Measurements from ENCODE around the gene POU4F1. TPM values are rescaled to one million over a fixed set of nuclear protein-coding genes. Genes with fewer than 3 reads are reported as not detected.
A peak's percentile ranks its signal among the peaks of the same experiment; 100 is the strongest.

The POU4F1 gene
- total RNA-seq, 1 donor = not detected

DNA sequence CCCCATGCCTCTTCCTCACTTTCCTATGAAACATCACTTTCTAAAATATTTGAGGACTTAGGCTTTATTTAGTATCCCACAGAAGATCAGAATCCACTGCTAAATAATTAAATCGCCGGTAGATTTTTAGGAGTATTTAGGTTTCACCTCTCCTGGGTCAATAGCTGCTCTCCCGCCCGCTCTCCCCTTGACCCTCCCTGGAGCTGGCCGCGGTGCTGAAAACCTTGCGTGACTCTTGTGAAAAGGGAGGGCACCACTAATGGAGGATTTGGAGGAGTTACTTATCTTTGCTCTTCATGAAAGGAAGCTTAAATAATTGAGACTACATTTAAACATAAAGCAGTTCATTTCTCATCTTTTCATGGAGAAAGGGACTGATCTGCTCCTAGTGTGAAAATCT lies 14.1 kb downstream of the POU4F1 start:
- TF ChIP-seq, protein P1, sequence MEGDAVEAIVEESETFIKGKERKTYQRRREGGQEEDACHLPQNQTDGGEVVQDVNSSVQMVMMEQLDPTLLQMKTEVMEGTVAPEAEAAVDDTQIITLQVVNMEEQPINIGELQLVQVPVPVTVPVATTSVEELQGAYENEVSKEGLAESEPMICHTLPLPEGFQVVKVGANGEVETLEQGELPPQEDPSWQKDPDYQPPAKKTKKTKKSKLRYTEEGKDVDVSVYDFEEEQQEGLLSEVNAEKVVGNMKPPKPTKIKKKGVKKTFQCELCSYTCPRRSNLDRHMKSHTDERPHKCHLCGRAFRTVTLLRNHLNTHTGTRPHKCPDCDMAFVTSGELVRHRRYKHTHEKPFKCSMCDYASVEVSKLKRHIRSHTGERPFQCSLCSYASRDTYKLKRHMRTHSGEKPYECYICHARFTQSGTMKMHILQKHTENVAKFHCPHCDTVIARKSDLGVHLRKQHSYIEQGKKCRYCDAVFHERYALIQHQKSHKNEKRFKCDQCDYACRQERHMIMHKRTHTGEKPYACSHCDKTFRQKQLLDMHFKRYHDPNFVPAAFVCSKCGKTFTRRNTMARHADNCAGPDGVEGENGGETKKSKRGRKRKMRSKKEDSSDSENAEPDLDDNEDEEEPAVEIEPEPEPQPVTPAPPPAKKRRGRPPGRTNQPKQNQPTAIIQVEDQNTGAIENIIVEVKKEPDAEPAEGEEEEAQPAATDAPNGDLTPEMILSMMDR (IDR thresholded peaks at IDR 0.05; ENCODE audit: insufficient read depth, low read depth, low read length) = no peak
- no peak overlapping the region for H3K4me3 ChIP-seq (ENCODE audit: low read depth, low read length)
- DNase-seq (ENCODE audit: low read depth) = peak; percentile 35

- no peak for DNase-seq (ENCODE audit: low read depth)
- no peak overlapping the region for H3K4me3 ChIP-seq (ENCODE audit: low read depth, low read length)
- TF ChIP-seq, protein P1 (IDR thresholded peaks at IDR 0.05; ENCODE audit: insufficient read depth, low read depth, low read length) = no peak
Measured at GRCh38 chr13:78587395-78587794, 16.0 kb downstream of the POU4F1 start.

- no peak for DNase-seq (ENCODE audit: low read depth)
- H3K4me3 ChIP-seq (ENCODE audit: low read depth, low read length) = no peak overlapping the region
- TF ChIP-seq, protein P1 (IDR thresholded peaks at IDR 0.05; ENCODE audit: insufficient read depth, low read depth, low read length) = peak; percentile 40
Measured at GRCh38 chr13:78586706-78587105, 16.6 kb downstream of the POU4F1 start.

- TF ChIP-seq, protein P1 (IDR thresholded peaks at IDR 0.05; ENCODE audit: insufficient read depth, low read depth, low read length) = no peak
- H3K4me3 ChIP-seq (ENCODE audit: low read depth, low read length) = no peak overlapping the region
- no peak for DNase-seq (ENCODE audit: low read depth)
Measured at GRCh38 chr13:78576261-78576660, 27.1 kb downstream of the POU4F1 start.

DNA sequence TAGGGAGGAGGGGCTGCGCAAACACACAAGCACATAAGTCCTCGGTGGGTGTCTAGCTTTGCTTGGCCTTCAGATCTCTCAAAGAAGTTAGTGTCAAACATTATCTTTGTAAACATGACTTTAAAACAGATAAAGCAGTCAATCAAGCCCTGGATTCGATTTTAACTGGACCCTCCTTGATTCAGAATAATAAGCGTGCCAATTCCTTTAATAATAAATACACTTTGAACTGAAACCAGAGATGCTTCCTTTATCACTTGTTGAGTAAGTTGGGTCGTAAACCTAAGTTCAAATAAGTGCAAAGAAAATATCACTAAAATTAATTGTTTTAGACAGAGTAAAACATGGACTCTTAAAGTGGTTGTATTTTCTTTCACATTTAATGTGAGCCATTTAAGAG lies 30.9 kb downstream of the POU4F1 start:
- no peak for DNase-seq (ENCODE audit: low read depth)
- H3K4me3 ChIP-seq (ENCODE audit: low read depth, low read length) = no peak overlapping the region
- TF ChIP-seq, protein P1 (IDR thresholded peaks at IDR 0.05; ENCODE audit: insufficient read depth, low read depth, low read length) = no peak

DNA sequence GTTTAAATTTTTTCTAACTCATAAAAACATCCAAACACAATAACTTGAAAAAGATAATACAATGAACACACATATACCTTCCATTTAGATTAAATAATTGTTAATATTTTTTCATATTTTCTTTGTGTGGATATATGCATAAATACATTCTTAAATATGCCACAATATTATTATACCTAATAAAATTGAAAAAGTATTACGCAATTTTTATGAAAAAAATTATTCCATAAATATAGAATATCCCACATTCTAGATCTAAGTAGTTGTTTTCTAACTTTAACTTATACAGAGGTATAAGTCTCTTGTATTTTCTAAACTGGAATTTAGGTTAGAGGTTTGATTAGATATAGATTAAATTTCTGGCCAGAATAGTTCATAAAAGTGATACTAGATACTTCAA lies 34.3 kb downstream of the POU4F1 start:
- TF ChIP-seq, protein P1 (IDR thresholded peaks at IDR 0.05; ENCODE audit: insufficient read depth, low read depth, low read length) = no peak
- DNase-seq (ENCODE audit: low read depth) = no peak
- no peak overlapping the region for H3K4me3 ChIP-seq (ENCODE audit: low read depth, low read length)

GRCh38 chr13:78566631-78567030 lies 36.7 kb downstream of the POU4F1 start:
- no peak for DNase-seq (ENCODE audit: low read depth)
- H3K4me3 ChIP-seq (ENCODE audit: low read depth, low read length) = no peak overlapping the region
- TF ChIP-seq, protein P1 (IDR thresholded peaks at IDR 0.05; ENCODE audit: insufficient read depth, low read depth, low read length) = no peak
